MCF 10A (cell line): ENCODE results near the gene A1BG. TPM values are rescaled to one million over a fixed set of nuclear protein-coding genes. Genes with fewer than 3 reads are reported as not detected.

Experiments used
- BruUV-seq: library from RNA; stranded (reverse); fragments of 400-500 nt; replicated peaks from 2 replicates; lab custom pipeline; 2021; lab: Mats Ljungman, UMichigan
- CTCF ChIA-PET: fragments of 300-600 bp; sonication (Branson Sonifier 250); formaldehyde crosslinking; extraction: SDS; loops from one replicate; lab custom pipeline; 2021; ENCODE audit warnings: antibody characterized with exemption, inconsistent platforms; lab: Yijun Ruan, JAX
- POLR2A ChIA-PET: fragments of 300-600, 350-650 bp; sonication (Branson Sonifier 250); formaldehyde crosslinking; extraction: SDS; loops from one replicate; lab custom pipeline; 2020; ENCODE audit warnings: antibody characterized with exemption, inconsistent platforms; lab: Yijun Ruan, JAX
- DNase-seq: peaks from one replicate; pipeline ENCODE4 v3.0.0-alpha.2; 2018; ENCODE audit not compliant: unreplicated experiment
- H3K27ac Mint-ChIP-seq: one replicate; pipeline ENCODE4 v1.8.0; 2022; ENCODE audit warnings: mild to moderate bottlenecking, low read depth, mixed read lengths; ENCODE audit not compliant: unreplicated experiment
- H3K27me3 Mint-ChIP-seq: one replicate; pipeline ENCODE4 v1.8.0; 2022; ENCODE audit warnings: mixed read lengths; ENCODE audit not compliant: insufficient read depth, unreplicated experiment
- H3K36me3 Mint-ChIP-seq: one replicate; pipeline ENCODE4 v1.8.0; 2022; ENCODE audit warnings: mild to moderate bottlenecking, moderate library complexity, mixed read lengths; ENCODE audit not compliant: insufficient read depth, unreplicated experiment
- H3K4me1 Mint-ChIP-seq: one replicate; pipeline ENCODE4 v1.8.0; 2022; ENCODE audit warnings: mixed read lengths; ENCODE audit not compliant: insufficient read depth, unreplicated experiment
- H3K4me3 Mint-ChIP-seq: one replicate; pipeline ENCODE4 v1.8.0; 2022; ENCODE audit warnings: mild to moderate bottlenecking, moderate library complexity, mixed read lengths; ENCODE audit not compliant: unreplicated experiment
- H3K9me3 Mint-ChIP-seq: one replicate; pipeline ENCODE4 v1.8.0; 2022; ENCODE audit warnings: mixed read lengths; ENCODE audit not compliant: unreplicated experiment
- intact Hi-C: fragments of 100-400 bp; cut with micrococcal nuclease; formaldehyde crosslinking; loops from 2 replicates; pipeline ENCODE4 v1.14.1; 2022
- total RNA-seq: library from RNA; stranded (reverse); gene quantifications from 2 replicates; pipeline ENCODE4 v1.2.3, GENCODE V29; 2022
- TF ChIP-seq, protein P1 (sequence below): fragments of 200-600 bp; IDR thresholded peaks from one replicate; pipeline ENCODE4 v1.8.0; 2022; ENCODE audit warnings: antibody characterized with exemption, mild to moderate bottlenecking; ENCODE audit not compliant: unreplicated experiment

A1BG gene
- total RNA-seq, 1 experiment from 2014 or later, result 6.4 TPM

DNA sequence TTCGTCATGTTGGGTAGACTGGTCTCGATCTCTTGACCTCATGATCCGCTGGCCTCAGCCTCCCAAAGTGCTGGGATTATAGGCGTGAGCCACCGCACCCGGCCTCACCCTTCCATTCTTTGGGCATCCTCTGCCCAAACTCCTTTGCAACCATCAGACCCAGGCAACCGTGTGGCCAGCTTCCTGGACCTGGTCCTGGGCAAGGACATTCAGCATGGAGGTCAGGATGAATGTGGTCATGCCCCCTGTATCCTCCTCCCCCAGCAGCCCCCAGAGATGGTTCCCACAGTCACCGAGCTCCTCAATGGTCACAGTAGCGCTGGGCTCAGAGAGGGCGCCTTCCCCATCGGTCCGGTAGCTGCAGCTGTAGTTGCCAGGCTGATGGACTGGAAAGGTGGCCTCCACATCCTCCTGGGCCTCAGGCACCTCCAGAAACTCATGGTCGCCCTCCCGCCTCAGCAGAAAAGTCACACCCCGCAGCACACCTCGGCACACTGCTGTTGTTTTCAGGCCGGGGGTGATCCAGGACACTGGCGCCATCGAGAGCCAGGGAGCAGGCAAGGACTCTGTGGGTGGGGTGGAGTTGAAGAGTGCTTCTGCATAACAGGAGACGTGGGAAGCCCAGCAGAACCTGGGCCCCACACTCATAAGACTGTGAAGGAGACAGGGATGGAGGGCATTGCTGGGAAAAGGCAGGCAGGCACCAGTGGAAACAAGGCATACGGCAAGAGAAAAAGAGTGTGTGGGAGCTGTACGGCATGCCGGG is 1.1 kb downstream of the A1BG start:
- POLR2A ChIA-PET, result interaction anchor here (0.6 kb wide), 1 partner anchor 22 kb away, joined by 4 read pairs; no protein-coding TSS in a partner anchor
- BruUV-seq, result no TSS peak
- CTCF ChIA-PET, result interaction anchor here (0.6 kb wide), 1 partner anchor 66 kb away, joined by 4 read pairs; no protein-coding TSS in a partner anchor
- Mint-ChIP-seq H3K36me3 (peaks cover 17% of the 10 kb centered on the region), H3K9me3 (peaks cover 6% of the 10 kb centered on the region), H3K4me1 (peaks cover 5% of the 10 kb centered on the region), H3K27me3 (no peaks in the 10 kb centered on the region), H3K27ac (no peak overlapping the region), H3K4me3 (no peak overlapping the region)
- TF ChIP-seq, protein P1, sequence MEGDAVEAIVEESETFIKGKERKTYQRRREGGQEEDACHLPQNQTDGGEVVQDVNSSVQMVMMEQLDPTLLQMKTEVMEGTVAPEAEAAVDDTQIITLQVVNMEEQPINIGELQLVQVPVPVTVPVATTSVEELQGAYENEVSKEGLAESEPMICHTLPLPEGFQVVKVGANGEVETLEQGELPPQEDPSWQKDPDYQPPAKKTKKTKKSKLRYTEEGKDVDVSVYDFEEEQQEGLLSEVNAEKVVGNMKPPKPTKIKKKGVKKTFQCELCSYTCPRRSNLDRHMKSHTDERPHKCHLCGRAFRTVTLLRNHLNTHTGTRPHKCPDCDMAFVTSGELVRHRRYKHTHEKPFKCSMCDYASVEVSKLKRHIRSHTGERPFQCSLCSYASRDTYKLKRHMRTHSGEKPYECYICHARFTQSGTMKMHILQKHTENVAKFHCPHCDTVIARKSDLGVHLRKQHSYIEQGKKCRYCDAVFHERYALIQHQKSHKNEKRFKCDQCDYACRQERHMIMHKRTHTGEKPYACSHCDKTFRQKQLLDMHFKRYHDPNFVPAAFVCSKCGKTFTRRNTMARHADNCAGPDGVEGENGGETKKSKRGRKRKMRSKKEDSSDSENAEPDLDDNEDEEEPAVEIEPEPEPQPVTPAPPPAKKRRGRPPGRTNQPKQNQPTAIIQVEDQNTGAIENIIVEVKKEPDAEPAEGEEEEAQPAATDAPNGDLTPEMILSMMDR, result no peak
- DNase-seq, result no peak
- intact Hi-C loops, result no loop called here

DNA sequence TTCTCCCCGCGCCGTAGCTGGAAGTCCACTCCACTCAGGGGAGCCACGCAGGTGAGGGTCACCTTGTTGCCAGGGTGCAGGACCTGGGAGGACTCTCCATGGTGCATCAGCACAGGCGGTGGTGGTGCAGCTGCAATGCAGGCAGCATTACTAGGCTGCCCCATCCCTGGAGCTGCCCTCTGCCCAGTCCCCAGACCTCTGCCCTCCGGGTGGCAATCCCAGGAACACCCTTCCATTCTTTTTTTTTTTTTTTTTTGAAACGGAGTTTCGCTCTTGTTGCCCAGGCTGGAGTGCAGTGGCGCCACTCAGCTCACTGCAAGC is 1.8 kb downstream of the A1BG start:
- CTCF ChIA-PET, result no interaction called here
- Mint-ChIP-seq H3K27me3 (no peaks in the 10 kb centered on the region), H3K36me3 (peaks cover 17% of the 10 kb centered on the region), H3K27ac (no peak overlapping the region), H3K4me1 (peaks cover 5% of the 10 kb centered on the region), H3K9me3 (peaks cover 6% of the 10 kb centered on the region), H3K4me3 (no peak overlapping the region)
- BruUV-seq, result no TSS peak
- TF ChIP-seq, protein P1, result no peak
- intact Hi-C loops, result no loop called here
- no peak for DNase-seq
- POLR2A ChIA-PET, result no interaction called here

GRCh38 chr19:58350871-58351557 is 2.3 kb downstream of the A1BG start:
- H3K27ac Mint-ChIP-seq, result no peak overlapping the region
- no peak for DNase-seq
- H3K4me3 Mint-ChIP-seq, result no peak overlapping the region
- peaks cover 5% of the 10 kb centered on the region for H3K4me1 Mint-ChIP-seq
- ChIA-PET POLR2A (interaction anchor here (4.0 kb wide), 1 partner anchor 12 kb away, joined by 32 read pairs; the partner anchor contains the start of gene ZNF497), CTCF (no interaction called here)
- H3K36me3 Mint-ChIP-seq, result peaks cover 17% of the 10 kb centered on the region
- no peaks in the 10 kb centered on the region for H3K27me3 Mint-ChIP-seq
- intact Hi-C loops, result no loop called here
- no TSS peak for BruUV-seq
- TF ChIP-seq, protein P1, result no peak
- peaks cover 6% of the 10 kb centered on the region for H3K9me3 Mint-ChIP-seq

- H3K27ac Mint-ChIP-seq, result no peak overlapping the region
- BruUV-seq, result no TSS peak
- H3K27me3 Mint-ChIP-seq, result no peaks in the 10 kb centered on the region
- H3K36me3 Mint-ChIP-seq, result peaks cover 11% of the 10 kb centered on the region
- ChIA-PET POLR2A (interaction anchor here (4.0 kb wide), 1 partner anchor 13 kb away, joined by 32 read pairs; the partner anchor contains the start of gene ZNF497), CTCF (no interaction called here)
- H3K4me3 Mint-ChIP-seq, result no peak overlapping the region
- DNase-seq, result no peak
- peaks cover 6% of the 10 kb centered on the region for H3K9me3 Mint-ChIP-seq
- intact Hi-C loops, result no loop called here
- TF ChIP-seq, protein P1, result no peak
- H3K4me1 Mint-ChIP-seq, result peaks cover 5% of the 10 kb centered on the region
Measured at GRCh38 chr19:58350001-58350861, 3.1 kb downstream of the A1BG start.
